Upper lobe of right lung (tissue), 1 donor: ENCODE measurements around the gene MYRF. TPM values are rescaled to one million over a fixed set of nuclear protein-coding genes. Genes with fewer than 3 reads are reported as not detected.

ENCODE experiments used
- ATAC-seq: fragments of 200-7000 bp; cut with Tn5 transposase; one replicate; pipeline ENCODE4 v1.9.1; 2020; ENCODE audit warnings: mild to moderate bottlenecking, moderate library complexity
- DNase-seq: peaks from one replicate; pipeline ENCODE4 v3.0.0-alpha.2; 2020
- H3K27ac ChIP-seq: fragments of 200-600 bp; one replicate; pipeline ENCODE4 v1.8.0; 2022
- H3K27me3 ChIP-seq: fragments of 200-600 bp; one replicate; pipeline ENCODE4 v1.8.0; 2022; ENCODE audit warnings: mild to moderate bottlenecking
- H3K36me3 ChIP-seq: fragments of 200-600 bp; one replicate; pipeline ENCODE4 v1.8.0; 2022
- H3K4me1 ChIP-seq: fragments of 200-600 bp; one replicate; pipeline ENCODE4 v1.8.0; 2022
- H3K4me3 ChIP-seq: fragments of 200-600 bp; one replicate; pipeline ENCODE4 v1.8.0; 2022; ENCODE audit warnings: mild to moderate bottlenecking
- H3K9me3 ChIP-seq: fragments of 200-600 bp; one replicate; pipeline ENCODE4 v1.8.0; 2022
- CTCF ChIP-seq: fragments of 200-600 bp; IDR thresholded peaks from one replicate; pipeline ENCODE4 v1.8.0; 2022; ENCODE audit warnings: antibody characterized with exemption
- intact Hi-C: fragments of 100-400 bp; cut with DNase I; formaldehyde crosslinking; loops from one replicate; pipeline ENCODE4 v1.11.0; 2022
- total RNA-seq: library from RNA; stranded (reverse); fragmentation: NEBNext Ultra II Directional; extraction: Animal tissue kit (Norgen Biotek cat#: 25700); gene quantifications from one replicate; pipeline ENCODE4 v1.2.1, GENCODE V29; 2021
- donor health status: DM: no; HTN: yes; CAD: no; lungs with severe emphysema.

Gene MYRF
- total RNA-seq, 1 donor from 2014 or later = 62.6 TPM

- ATAC-seq (no peak), DNase-seq (no peak)
- peaks cover 50% of the 10 kb centered on the region for H3K36me3 ChIP-seq
- TF ChIP-seq CTCF = no peak
- no peaks in the 10 kb centered on the region for H3K27me3 ChIP-seq
- H3K27ac ChIP-seq = no peak overlapping the region
- intact Hi-C loops = loop anchor here (10.0 kb wide), 1 partner anchor 300 kb away; no protein-coding TSS in a partner anchor
- H3K4me3 ChIP-seq = no peak overlapping the region
- H3K4me1 ChIP-seq = no peaks in the 10 kb centered on the region
- H3K9me3 ChIP-seq = no peaks in the 10 kb centered on the region
These were observed 32.0 kb downstream of the MYRF start for GRCh38 chr11:61784506-61784805.

GRCh38 chr11:61785837-61786402, 33.5 kb downstream of the MYRF start:
- Histone ChIP-seq H3K36me3 (peaks cover 63% of the 10 kb centered on the region), H3K27ac (no peak overlapping the region)

GRCh38 chr11:61787928-61788491, 35.6 kb downstream of the MYRF start:
- H3K36me3 ChIP-seq = peaks cover 63% of the 10 kb centered on the region

More at GRCh38 chr11:61785837-61786402, 33.5 kb downstream of the MYRF start:
- Histone ChIP-seq H3K4me1 (no peaks in the 10 kb centered on the region), H3K27me3 (no peaks in the 10 kb centered on the region), H3K9me3 (no peaks in the 10 kb centered on the region), H3K4me3 (no peak overlapping the region)
- no peak for TF ChIP-seq CTCF
- intact Hi-C loops = loop anchor here (10.0 kb wide), 1 partner anchor 299 kb away; no protein-coding TSS in a partner anchor
- ATAC-seq = no peak
- DNase-seq = peak; percentile 60

GRCh38 chr11:61791737-61792309, 39.4 kb downstream of the MYRF start:
- peaks cover 18% of the 10 kb centered on the region for H3K4me1 ChIP-seq
- no peaks in the 10 kb centered on the region for H3K9me3 ChIP-seq
- H3K4me3 ChIP-seq = peak overlapping the region; percentile 85
- intact Hi-C loops = loop anchor here (10.0 kb wide), 1 partner anchor 323 kb away; no protein-coding TSS in a partner anchor
- ATAC-seq = peak; percentile 60
- H3K27ac ChIP-seq = peak overlapping the region; percentile 99
- peaks cover 39% of the 10 kb centered on the region for H3K36me3 ChIP-seq
- peak; percentile 8 for TF ChIP-seq CTCF
- DNase-seq = no peak
- no peaks in the 10 kb centered on the region for H3K27me3 ChIP-seq

More at GRCh38 chr11:61787928-61788491, 35.6 kb downstream of the MYRF start:
- intact Hi-C loops = loop anchor here (10.0 kb wide), 1 partner anchor 297 kb away; no protein-coding TSS in a partner anchor
- ATAC-seq (peak; percentile 11), DNase-seq (no peak)
- Histone ChIP-seq H3K27me3 (no peaks in the 10 kb centered on the region), H3K4me1 (peaks cover 8% of the 10 kb centered on the region), H3K27ac (no peak overlapping the region), H3K4me3 (no peak overlapping the region), H3K9me3 (no peaks in the 10 kb centered on the region)
- peak; percentile 25 for TF ChIP-seq CTCF

- ATAC-seq (peak; percentile 91), DNase-seq (peak; percentile 96)
- Histone ChIP-seq H3K27me3 (no peaks in the 10 kb centered on the region), H3K27ac (peak within 1 kb of the TSS; percentile 99), H3K4me3 (peak within 1 kb of the TSS; percentile 85), H3K9me3 (no peaks in the 10 kb centered on the region), H3K36me3 (peaks cover 33% of the 10 kb centered on the region), H3K4me1 (peaks cover 18% of the 10 kb centered on the region)
- no peak for TF ChIP-seq CTCF
- intact Hi-C loops = loop anchor here (10.0 kb wide), 1 partner anchor 322 kb away; no protein-coding TSS in a partner anchor
These were observed 40.1 kb downstream of the MYRF start, which contains the start of the genes FEN1 and TMEM258 for GRCh38 chr11:61792310-61793082. Gene FEN1 (plus strand): TSS chr11:61792911. CDS start chr11:61795362, 2,451 bp downstream. Gene TMEM258 (minus strand): TSS chr11:61792599. CDS start chr11:61792558, 41 bp downstream.
